ENCODE data around the gene RASGRP4.
A peak's percentile ranks its signal among the peaks of the same experiment; 100 is the strongest.

RASGRP4 gene

GRCh38 chr19:38440592-38440991 lies 14.6 kb upstream of the RASGRP4 start:
- Histone ChIP-seq H3K36me3 (no peaks in the 10 kb centered on the region), H3K4me1 (no peaks in the 10 kb centered on the region), H3K27ac (no peak overlapping the region), H3K9me3 (no peaks in the 10 kb centered on the region), H3K27me3 (peaks cover 0 to 35% of the 10 kb centered on the region in 2 donors), H3K4me3 (no peak overlapping the region)
- no peak for DNase-seq
- no peak for TF ChIP-seq CTCF (IDR thresholded peaks at IDR 0.05)
- intact Hi-C loops (cut with DNase I; ENCODE audit: low total_unique reads): no loop called here

DNA sequence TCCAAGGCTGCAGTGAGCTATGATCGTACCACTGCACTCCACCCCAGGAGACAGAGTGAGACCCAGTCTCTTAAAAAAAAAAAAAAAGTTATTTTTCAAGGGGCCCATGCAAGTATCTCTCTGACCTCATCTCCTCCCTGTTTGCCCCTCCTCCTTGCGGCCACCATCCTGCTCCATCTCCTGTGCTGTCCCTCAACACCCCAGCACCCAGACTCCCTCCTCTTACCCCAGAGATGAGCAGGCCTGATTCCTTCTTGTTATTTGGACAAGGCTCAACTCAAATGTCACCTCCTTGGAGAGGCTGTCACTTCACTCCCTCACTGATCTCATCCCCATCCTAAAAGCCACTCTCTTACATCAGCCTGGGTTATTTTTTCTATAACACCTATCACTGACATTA lies 11.9 kb upstream of the RASGRP4 start:
- intact Hi-C loops (cut with DNase I; ENCODE audit: low total_unique reads): no loop called here
- no peak for DNase-seq

DNA sequence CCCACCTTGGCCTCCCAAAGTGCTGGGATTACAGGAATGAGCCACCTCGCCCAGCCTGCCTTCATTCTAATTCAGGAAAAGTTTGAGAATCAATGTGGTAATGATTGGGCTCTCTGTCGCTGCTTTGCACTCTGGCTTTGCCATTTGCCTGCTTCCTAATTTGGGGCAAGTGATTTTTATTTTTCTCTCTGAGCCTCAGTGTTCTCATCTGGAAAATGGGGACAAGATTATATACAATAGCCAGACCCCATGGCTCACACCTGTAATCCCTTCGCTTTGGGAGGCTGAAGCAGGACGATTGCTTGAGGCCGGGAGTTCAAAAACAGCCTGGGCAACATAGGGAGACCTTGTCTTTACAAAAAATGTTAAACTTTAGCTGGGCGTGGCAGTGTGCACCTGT lies 11.3 kb upstream of the RASGRP4 start:
- H3K9me3 ChIP-seq: no peaks in the 10 kb centered on the region
- intact Hi-C loops (cut with DNase I; ENCODE audit: low total_unique reads): no loop called here

More for the DNA sequence above, 11.9 kb upstream of the RASGRP4 start:
- no peaks in the 10 kb centered on the region for H3K36me3 ChIP-seq
- peaks cover 0 to 6% (median 0%) of the 10 kb centered on the region in 4 donors for H3K4me1 ChIP-seq
- no peaks in the 10 kb centered on the region for H3K9me3 ChIP-seq
- no peak overlapping the region for H3K27ac ChIP-seq
- no peak overlapping the region for H3K4me3 ChIP-seq
- peaks cover 0 to 62% of the 10 kb centered on the region in 2 donors for H3K27me3 ChIP-seq
- no peak for TF ChIP-seq CTCF (IDR thresholded peaks at IDR 0.05)

DNA sequence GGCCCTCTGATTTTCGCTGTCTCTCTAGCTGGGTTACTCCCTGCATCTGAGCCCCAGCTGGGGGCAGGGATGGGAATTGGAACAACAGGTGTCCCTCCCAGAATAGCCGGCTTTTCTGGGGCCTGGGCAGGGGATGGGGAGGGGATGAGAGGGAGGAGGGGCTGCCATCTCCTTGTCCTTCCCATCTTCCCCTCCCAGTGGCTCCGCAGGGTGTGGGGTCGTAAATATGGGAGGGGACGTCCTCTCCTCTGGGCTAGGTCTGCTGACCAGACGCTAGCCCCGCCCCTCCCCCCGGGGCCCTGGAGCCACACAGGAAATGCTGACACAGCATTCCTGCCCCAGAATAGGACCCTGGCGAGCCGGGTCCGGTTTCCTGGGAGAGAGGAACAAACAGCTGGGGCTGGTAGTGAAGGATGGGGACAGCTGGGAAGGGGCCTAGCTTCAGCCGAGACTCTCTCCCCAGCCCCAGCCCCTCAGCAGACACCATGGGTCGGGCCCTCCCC lies 8.6 kb upstream of the RASGRP4 start:
- Histone ChIP-seq H3K36me3 (no peaks in the 10 kb centered on the region), H3K9me3 (no peaks in the 10 kb centered on the region), H3K27ac (no peak overlapping the region), H3K4me3 (peak overlapping the region in 1 of 2 donors; percentile 14), H3K27me3 (peaks cover 0 to 51% of the 10 kb centered on the region in 2 donors), H3K4me1 (peaks cover 0 to 6% (median 0%) of the 10 kb centered on the region in 4 donors)
- intact Hi-C loops (cut with DNase I; ENCODE audit: low total_unique reads): no loop called here
- TF ChIP-seq CTCF (IDR thresholded peaks at IDR 0.05): no peak
- DNase-seq: peak in 1 of 2 donors; percentile 50

More for the DNA sequence above, 11.3 kb upstream of the RASGRP4 start:
- H3K36me3 ChIP-seq: no peaks in the 10 kb centered on the region
- TF ChIP-seq CTCF (IDR thresholded peaks at IDR 0.05): no peak
- H3K4me3 ChIP-seq: no peak overlapping the region
- H3K27ac ChIP-seq: no peak overlapping the region
- peaks cover 0 to 62% of the 10 kb centered on the region in 2 donors for H3K27me3 ChIP-seq
- H3K4me1 ChIP-seq: peaks cover 0 to 6% (median 0%) of the 10 kb centered on the region in 4 donors
- DNase-seq: no peak

GRCh38 chr19:38433268-38433733 lies 7.3 kb upstream of the RASGRP4 start, which contains the start of gene RYR1:
TSS of gene RYR1 (plus strand) at chr19:38433691. CDS start at chr19:38433830, 139 bp downstream.
- intact Hi-C loops (cut with DNase I; ENCODE audit: low total_unique reads): no loop called here
- peak; percentile 71 to 76 for DNase-seq
- H3K27ac ChIP-seq: no peak within 1 kb of the TSS
- TF ChIP-seq CTCF (IDR thresholded peaks at IDR 0.05): no peak
- no peaks in the 10 kb centered on the region for H3K9me3 ChIP-seq
- H3K4me1 ChIP-seq: peaks cover 0 to 6% (median 0%) of the 10 kb centered on the region in 4 donors
- peak within 1 kb of the TSS in 1 of 2 donors; percentile 14 for H3K4me3 ChIP-seq
- no peaks in the 10 kb centered on the region for H3K36me3 ChIP-seq
- peaks cover 0 to 48% of the 10 kb centered on the region in 2 donors for H3K27me3 ChIP-seq
